Astrocyte of the cerebellum (primary cell): Measurements from ENCODE around the gene LPAR6.

Experiments
- DNase-seq: peaks from one replicate; pipeline ENCODE4 v3.0.0-alpha.2; 2011; ENCODE audit warnings: low read depth
- H3K4me3 ChIP-seq: 2 replicates; pipeline ENCODE4 v1.5.1; 2011; ENCODE audit warnings: mild to moderate bottlenecking, low read depth, low read length, moderate library complexity
- CTCF ChIP-seq: IDR thresholded peaks from 2 replicates; pipeline ENCODE4 v1.5.1; 2012; ENCODE audit warnings: low read length, low read depth, moderate library complexity, mild to moderate bottlenecking; ENCODE audit errors: missing control alignments
- in situ Hi-C: cut with HindIII; loops from 2 replicates; pipeline ENCODE4 v1.10.0; 2017; ENCODE audit warnings: low sequenced_read_pairs

LPAR6 gene

GRCh38 chr13:48446464-48446863 lies 33.6 kb upstream of the LPAR6 start:
- peak; percentile 28 for DNase-seq
- no peak for TF ChIP-seq CTCF
- no peak overlapping the region for H3K4me3 ChIP-seq
- in situ Hi-C loops: no loop called here

GRCh38 chr13:48443442-48444208 lies 30.7 kb upstream of the LPAR6 start:
- no peak overlapping the region for H3K4me3 ChIP-seq
- no peak for DNase-seq
- in situ Hi-C loops: no loop called here
- TF ChIP-seq CTCF: no peak

GRCh38 chr13:48437371-48437770 lies 24.5 kb upstream of the LPAR6 start:
- peak; percentile 64 for DNase-seq
- no peak for TF ChIP-seq CTCF
- in situ Hi-C loops: no loop called here
- no peak overlapping the region for H3K4me3 ChIP-seq

- H3K4me3 ChIP-seq: no peak overlapping the region
- TF ChIP-seq CTCF: no peak
- in situ Hi-C loops: no loop called here
- DNase-seq: no peak
Measured at GRCh38 chr13:48436661-48437288, 23.9 kb upstream of the LPAR6 start.

GRCh38 chr13:48434200-48434599 lies 21.3 kb upstream of the LPAR6 start:
- no peak for TF ChIP-seq CTCF
- no peak for DNase-seq
- H3K4me3 ChIP-seq: no peak overlapping the region
- in situ Hi-C loops: no loop called here

GRCh38 chr13:48431987-48432615 lies 19.2 kb upstream of the LPAR6 start:
- TF ChIP-seq CTCF: no peak
- in situ Hi-C loops: no loop called here
- no peak for DNase-seq
- H3K4me3 ChIP-seq: no peak overlapping the region
